Suprapubic skin (tissue), 4 donors: ENCODE data around the gene MCL1. TPM values are rescaled to one million over a fixed set of nuclear protein-coding genes. Genes with fewer than 3 reads are reported as not detected.
A peak's percentile ranks its signal among the peaks of the same experiment; 100 is the strongest.

Source experiments
- DNase-seq, 2 donors: peaks; one replicate each; pipeline ENCODE4 v3.0.0-alpha.2; 2019; ENCODE audit warnings: low spot score in 2 of 2
- H3K27ac ChIP-seq: fragments of 200-600 bp; sonication (generic); one replicate; pipeline ENCODE4 v1.5.1; 2019
- H3K27me3 ChIP-seq: fragments of 200-600 bp; sonication (generic); one replicate; pipeline ENCODE4 v1.5.1; 2019
- H3K36me3 ChIP-seq: fragments of 200-600 bp; sonication (generic); one replicate; pipeline ENCODE4 v1.5.1; 2019
- H3K4me1 ChIP-seq: fragments of 200-600 bp; sonication (generic); one replicate; pipeline ENCODE4 v1.5.1; 2019
- H3K4me3 ChIP-seq: fragments of 200-600 bp; sonication (generic); one replicate; pipeline ENCODE4 v1.5.1; 2019; ENCODE audit warnings: mild to moderate bottlenecking
- H3K9me3 ChIP-seq: fragments of 200-600 bp; sonication (generic); one replicate; pipeline ENCODE4 v1.5.1; 2019
- CTCF ChIP-seq, 2 donors: fragments of 200-600 bp in 1 of 2; fragments of 450-650 bp in 1 of 2; sonication (generic) in 1 of 2; IDR thresholded peaks; one replicate each; pipeline ENCODE4 v1.5.1; 2016 to 2019; ENCODE audit warnings: antibody characterized with exemption in 2 of 2, mild to moderate bottlenecking in 1 of 2, moderate library complexity in 1 of 2
- EP300 ChIP-seq: sonication (generic); formaldehyde crosslinking; IDR thresholded peaks from one replicate; pipeline ENCODE4 v1.6.1; 2017; ENCODE audit warnings: antibody characterized with exemption
- POLR2A ChIP-seq, 2 donors: fragments of 450-650 bp; IDR thresholded peaks; one replicate each; pipeline ENCODE4 v1.6.1; 2017; ENCODE audit warnings: antibody characterized with exemption in 2 of 2, mild to moderate bottlenecking in 2 of 2, moderate library complexity in 2 of 2
- POLR2AphosphoS5 ChIP-seq, 3 donors: sonication (generic); formaldehyde crosslinking; IDR thresholded peaks; one replicate each; pipeline ENCODE4 v1.6.1; 2017; ENCODE audit warnings: antibody characterized with exemption in 3 of 3
- WGBS: methylation state at CpG from one replicate; pipeline ENCODE4 v1.1.5; 2018; 5-methylcytosine and 5-hydroxymethylcytosine counted together
- total RNA-seq, 4 donors: library from RNA; depleted of rRNA; stranded (reverse); fragments of >200 nt; gene quantifications; one replicate each; pipeline ENCODE4 v1.1.0, GENCODE V29; 2016

Gene MCL1
- total RNA-seq, 4 donors from 2014 or later, result 211 to 307 (median 270) TPM

GRCh38 chr1:150615346-150616201, 36.2 kb upstream of the MCL1 start:
- 91% methylated on average over 12 of the region's 12 CpGs for whole genome bisulfite sequencing
- TF ChIP-seq POLR2AphosphoS5 (IDR thresholded peaks at IDR 0.05), result no peak
- TF ChIP-seq CTCF (IDR thresholded peaks at IDR 0.05), result no peak
- TF ChIP-seq POLR2A (IDR thresholded peaks at IDR 0.05), result no peak
- TF ChIP-seq EP300, result no peak
- Histone ChIP-seq H3K27ac (no peak overlapping the region), H3K4me1 (peaks cover 57% of the 10 kb centered on the region), H3K36me3 (peaks cover 27% of the 10 kb centered on the region), H3K4me3 (no peak overlapping the region), H3K27me3 (no peaks in the 10 kb centered on the region), H3K9me3 (no peaks in the 10 kb centered on the region)
- no peak for DNase-seq

- WGBS, result 50% methylated on average over 12 of the region's 12 CpGs
- TF ChIP-seq EP300, result peak; percentile 38
- peak; percentile 7 to 63 (median 17) for TF ChIP-seq POLR2AphosphoS5 (IDR thresholded peaks at IDR 0.05)
- no peak for TF ChIP-seq CTCF (IDR thresholded peaks at IDR 0.05)
- no peak for TF ChIP-seq POLR2A (IDR thresholded peaks at IDR 0.05)
- Histone ChIP-seq H3K9me3 (no peaks in the 10 kb centered on the region), H3K27ac (peak overlapping the region; percentile 88), H3K27me3 (no peaks in the 10 kb centered on the region), H3K4me1 (peaks cover 62% of the 10 kb centered on the region), H3K4me3 (no peak overlapping the region), H3K36me3 (peaks cover 17% of the 10 kb centered on the region)
- no peak for DNase-seq
Measured at GRCh38 chr1:150613061-150613920, 33.9 kb upstream of the MCL1 start.

GRCh38 chr1:150612014-150612345, 32.6 kb upstream of the MCL1 start:
- WGBS, result 95% methylated on average over 3 of the region's 3 CpGs

GRCh38 chr1:150610576-150610975, 31.2 kb upstream of the MCL1 start:
- WGBS, result 97% methylated on average over 4 of the region's 4 CpGs
- no peak for DNase-seq
- H3K9me3 ChIP-seq, result no peaks in the 10 kb centered on the region
- no peaks in the 10 kb centered on the region for H3K27me3 ChIP-seq
- TF ChIP-seq CTCF (IDR thresholded peaks at IDR 0.05) (no peak), POLR2AphosphoS5 (IDR thresholded peaks at IDR 0.05) (no peak), EP300 (no peak)
- H3K27ac ChIP-seq, result peak overlapping the region; percentile 88
- H3K36me3 ChIP-seq, result peaks cover 8% of the 10 kb centered on the region
- no peak overlapping the region for H3K4me3 ChIP-seq
- H3K4me1 ChIP-seq, result peaks cover 62% of the 10 kb centered on the region

More at GRCh38 chr1:150612014-150612345, 32.6 kb upstream of the MCL1 start:
- no peak for DNase-seq
- H3K27me3 ChIP-seq, result no peaks in the 10 kb centered on the region
- no peak overlapping the region for H3K4me3 ChIP-seq
- H3K36me3 ChIP-seq, result peaks cover 15% of the 10 kb centered on the region
- TF ChIP-seq POLR2AphosphoS5 (IDR thresholded peaks at IDR 0.05), result no peak
- TF ChIP-seq CTCF (IDR thresholded peaks at IDR 0.05), result no peak
- no peak for TF ChIP-seq EP300
- no peak for TF ChIP-seq POLR2A (IDR thresholded peaks at IDR 0.05)
- H3K9me3 ChIP-seq, result no peaks in the 10 kb centered on the region
- peaks cover 62% of the 10 kb centered on the region for H3K4me1 ChIP-seq
- peak overlapping the region; percentile 88 for H3K27ac ChIP-seq

GRCh38 chr1:150609732-150610131, 30.3 kb upstream of the MCL1 start:
- no peak for DNase-seq
- no peak for TF ChIP-seq EP300
- no peak for TF ChIP-seq POLR2A (IDR thresholded peaks at IDR 0.05)
- TF ChIP-seq CTCF (IDR thresholded peaks at IDR 0.05), result no peak
- TF ChIP-seq POLR2AphosphoS5 (IDR thresholded peaks at IDR 0.05), result no peak
- Histone ChIP-seq H3K9me3 (no peaks in the 10 kb centered on the region), H3K4me1 (peaks cover 65% of the 10 kb centered on the region), H3K27ac (peak overlapping the region; percentile 88), H3K4me3 (no peak overlapping the region), H3K27me3 (no peaks in the 10 kb centered on the region), H3K36me3 (peaks cover 8% of the 10 kb centered on the region)
- WGBS, result 57% methylated on average over 2 of the region's 2 CpGs
